ENCODE results near the gene ZNF330. TPM values are rescaled to one million over a fixed set of nuclear protein-coding genes. Genes with fewer than 3 reads are reported as not detected.

Gene ZNF330
- total and polyA plus RNA-seq, 2 of the 8 experiments (the other 6 are each of a cell fraction or from before 2014, with no cell fraction given), result 17.7 to 44.3 TPM

GRCh38 chr4:141193516-141194034 is 27.1 kb upstream of the ZNF330 start:
- Histone ChIP-seq H2BK12ac (ENCODE audit: low read depth, low read length) (no peak overlapping the region), H3K4me2 (ENCODE audit: insufficient read depth in 1 of 2, low read depth in 2 of 2, low read length in 2 of 2) (no peak overlapping the region), H3K27ac (ENCODE audit: low read depth, low read length) (no peak overlapping the region), H4K8ac (ENCODE audit: extremely low read depth, insufficient read depth, low read length) (no peak overlapping the region), H3K27me3 (replicated peaks in 1 of 4; ENCODE audit: control insufficient read depth in 3 of 4, extremely low read depth in 1 of 4, insufficient read depth in 3 of 4, low read length in 3 of 4) (no peaks in the 10 kb centered on the region), H3K23me2 (ENCODE audit: low read depth, low read length) (no peaks in the 10 kb centered on the region), H4K91ac (replicated peaks; ENCODE audit: insufficient read length, low read length) (no peak overlapping the region), H2BK120ac (replicated peaks; ENCODE audit: low read depth, low read length) (no peak overlapping the region), H2BK15ac (ENCODE audit: low read length) (no peak overlapping the region), H2BK20ac (ENCODE audit: low read length) (no peak overlapping the region), H2AFZ (ENCODE audit: low read length) (no peak overlapping the region), H2BK5ac (ENCODE audit: low read depth, low read length) (no peak overlapping the region), H3K56ac (replicated peaks; ENCODE audit: insufficient read length, low read depth, low read length) (no peak overlapping the region), H3K14ac (ENCODE audit: insufficient read length) (no peak overlapping the region), H3K23ac (ENCODE audit: insufficient read length) (no peak overlapping the region), H3K18ac (ENCODE audit: extremely low read depth, low read length) (no peak overlapping the region), H3K79me1 (ENCODE audit: low read depth, low read length) (no peaks in the 10 kb centered on the region), H3K9me3 (ENCODE audit: insufficient read depth in 2 of 2, low read depth in 1 of 2, low read length in 1 of 2) (no peaks in the 10 kb centered on the region; a peak in 1 of 4 replicates), H3K4me3 (ENCODE audit: extremely low read depth in 1 of 4, insufficient read depth in 2 of 4, low read depth in 3 of 4, low read length in 4 of 4) (no peak overlapping the region), H3K79me2 (ENCODE audit: control insufficient read depth in 1 of 2, insufficient read depth in 2 of 2, low read length in 2 of 2) (no peaks in the 10 kb centered on the region), H2AK5ac (ENCODE audit: low read depth, low read length) (no peak overlapping the region), H3K4me1 (replicated peaks in 1 of 4; ENCODE audit: control insufficient read depth in 3 of 4, insufficient read depth in 4 of 4, low read length in 3 of 4) (no peaks in the 10 kb centered on the region), H3K36me3 (ENCODE audit: control insufficient read depth in 2 of 4, insufficient read depth in 4 of 4, low read length in 3 of 4) (no peaks in the 10 kb centered on the region), H4K20me1 (replicated peaks in 1 of 2; ENCODE audit: control insufficient read depth in 1 of 2, insufficient read depth in 2 of 2, low read length in 2 of 2) (no peaks in the 10 kb centered on the region), H3K9ac (replicated peaks in 1 of 4; ENCODE audit: extremely low read depth in 1 of 4, low read depth in 3 of 4, low read length in 3 of 4) (no peak overlapping the region), H3K4ac (replicated peaks; ENCODE audit: insufficient read length, low read depth, low read length) (no peak overlapping the region), H4K5ac (ENCODE audit: insufficient read length, low read depth, low read length) (no peak overlapping the region)
- TF ChIP-seq ASH2L (IDR thresholded peaks at IDR 0.05; ENCODE audit: low read length), result no peak
- TF ChIP-seq, protein P1, sequence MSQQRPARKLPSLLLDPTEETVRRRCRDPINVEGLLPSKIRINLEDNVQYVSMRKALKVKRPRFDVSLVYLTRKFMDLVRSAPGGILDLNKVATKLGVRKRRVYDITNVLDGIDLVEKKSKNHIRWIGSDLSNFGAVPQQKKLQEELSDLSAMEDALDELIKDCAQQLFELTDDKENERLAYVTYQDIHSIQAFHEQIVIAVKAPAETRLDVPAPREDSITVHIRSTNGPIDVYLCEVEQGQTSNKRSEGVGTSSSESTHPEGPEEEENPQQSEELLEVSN (IDR thresholded peaks at IDR 0.05), result no peak
- TF ChIP-seq POLR2A (IDR thresholded peaks at IDR 0.05; ENCODE audit: control extremely low read depth in 1 of 2, low read depth in 2 of 2, low read length in 2 of 2), result no peak
- no peak for TF ChIP-seq RFX5 (IDR thresholded peaks at IDR 0.05; ENCODE audit: borderline replicate concordance, low read depth, low read length)
- TF ChIP-seq POLR2AphosphoS5 (IDR thresholded peaks at IDR 0.05; ENCODE audit: low read depth, low read length), result no peak
- TF ChIP-seq GTF2F1 (IDR thresholded peaks at IDR 0.05; ENCODE audit: borderline replicate concordance, low read depth, low read length), result no peak
- no peak for TF ChIP-seq YY1 (IDR thresholded peaks at IDR 0.05; ENCODE audit: low read depth, low read length)
- no peak for TF ChIP-seq CHD2 (IDR thresholded peaks at IDR 0.05; ENCODE audit: low read length)
- no peak for TF ChIP-seq CTBP2 (IDR thresholded peaks at IDR 0.05; ENCODE audit: borderline replicate concordance, insufficient read depth, insufficient read length, low read length)
- DNase-seq (ENCODE audit: low read depth in 1 of 2, low spot score in 2 of 2) (no peak), FAIRE-seq (no peak)
- ChIA-PET CTCF (ENCODE audit: partially characterized antibody) (interaction anchor here (1.0 kb wide), 1 partner anchor 8 kb away, joined by 5 read pairs; no protein-coding TSS in a partner anchor), POLR2A (ENCODE audit: partially characterized antibody) (no interaction called here)
- 70% methylated on average over 2 of the region's 2 CpGs; no CpG with 5 or more reads in 1 of the 2 experiments for WGBS, 2 experiments (ENCODE audit: extremely low coverage in 1 of 2, insufficient coverage in 1 of 2, insufficient read length in 1 of 2, insufficient replicate concordance in 2 of 2, low coverage in 1 of 2, low lambda C conversion rate in 2 of 2, missing lambda C conversion rate in 1 of 2)

All from H1 (cell line).